HG03460 (cell line): ENCODE measurements around the gene EPS8L1.

Source experiments
- ATAC-seq: cut with Tn5 transposase; IDR thresholded peaks from one replicate; pipeline ENCODE4 v1.9.1; 2021; ENCODE audit not compliant: unreplicated experiment

Gene EPS8L1

GRCh38 chr19:55079400-55080038, 3.9 kb downstream of the EPS8L1 start:
- no peak for ATAC-seq

- ATAC-seq = no peak
Observed at GRCh38 chr19:55080121-55080967, 4.7 kb downstream of the EPS8L1 start.

- ATAC-seq = peak; percentile 53
Observed at GRCh38 chr19:55080968-55081769, 5.5 kb downstream of the EPS8L1 start.

GRCh38 chr19:55081770-55082019, 6.0 kb downstream of the EPS8L1 start:
- ATAC-seq = no peak

- no peak for ATAC-seq
Observed at GRCh38 chr19:55082020-55082851, 6.6 kb downstream of the EPS8L1 start.

GRCh38 chr19:55083004-55083850, 7.6 kb downstream of the EPS8L1 start:
- ATAC-seq = no peak

- ATAC-seq = no peak
Observed at GRCh38 chr19:55084416-55084815, 8.7 kb downstream of the EPS8L1 start.

GRCh38 chr19:55085923-55086715, 10.4 kb downstream of the EPS8L1 start:
- no peak for ATAC-seq

- no peak for ATAC-seq
Observed at GRCh38 chr19:55086730-55087541, 11.3 kb downstream of the EPS8L1 start.

- ATAC-seq = no peak
Observed at GRCh38 chr19:55087542-55087901, 11.9 kb downstream of the EPS8L1 start.

- no peak for ATAC-seq
Observed at GRCh38 chr19:55088021-55088451, 12.4 kb downstream of the EPS8L1 start.

GRCh38 chr19:55088543-55089341, 13.1 kb downstream of the EPS8L1 start:
- ATAC-seq = no peak

GRCh38 chr19:55089342-55089944, 13.8 kb downstream of the EPS8L1 start:
- no peak for ATAC-seq

- ATAC-seq = no peak
Observed at GRCh38 chr19:55090564-55090963, 14.9 kb downstream of the EPS8L1 start.

- no peak for ATAC-seq
Observed at GRCh38 chr19:55091126-55091910, 15.6 kb downstream of the EPS8L1 start.

GRCh38 chr19:55091955-55092354, 16.3 kb downstream of the EPS8L1 start:
- ATAC-seq = no peak
